GM12878 (cell line): ENCODE data around the gene NUBPL. TPM values are rescaled to one million over a fixed set of nuclear protein-coding genes. Genes with fewer than 3 reads are reported as not detected.

ENCODE experiments used
- ATAC-seq: fragments of 200-7000 bp; cut with Tn5 transposase; 3 replicates; pipeline ENCODE4 v1.9.1; 2020; ENCODE audit warnings: mild to moderate bottlenecking, moderate library complexity
- BruUV-seq: library from RNA; stranded (reverse); fragments of 400-500 nt; replicated peaks from 2 replicates; lab custom pipeline; 2021; lab: Mats Ljungman, UMichigan
- CTCF ChIA-PET: fragments of 300-600 bp; sonication (Branson Sonifier 250); formaldehyde crosslinking; extraction: SDS; loops from one replicate; lab custom pipeline; 2021; ENCODE audit warnings: inconsistent platforms; lab: Yijun Ruan, JAX
- POLR2A ChIA-PET: fragments of 350-600 bp; formaldehyde crosslinking; extraction: SDS; loops from one replicate; lab custom pipeline; 2021; ENCODE audit warnings: inconsistent platforms; lab: Charles Lee
- RAD21 ChIA-PET: fragments of 300-600 bp; sonication (Branson Sonifier 250); formaldehyde crosslinking; loops from one replicate; lab custom pipeline; 2023; ENCODE audit warnings: antibody characterized with exemption; ENCODE audit not compliant: unreplicated experiment; lab: Charles Lee
- SMC1A ChIA-PET: fragments of 300-600 bp; sonication (Branson Sonifier 250); formaldehyde crosslinking; loops from one replicate; lab custom pipeline; 2023; ENCODE audit not compliant: unreplicated experiment, uncharacterized antibody; lab: Charles Lee
- DNase-seq: peaks from one replicate; pipeline ENCODE4 v3.0.0-alpha.2; 2011; ENCODE audit warnings: low read depth, low spot score
- FAIRE-seq: peaks from 3 replicates; lab custom pipeline; 2011; peaks lifted over from hg19 to GRCh38; lab: Jason Lieb, UNC
- H2AFZ ChIP-seq: 2 replicates; pipeline ENCODE4 v1.6.0; 2011; ENCODE audit warnings: low read depth, low read length, control low read depth; ENCODE audit not compliant: control insufficient read depth
- H3K27ac ChIP-seq: 2 replicates; pipeline ENCODE4 v1.5.1; 2011; ENCODE audit warnings: control low read depth; ENCODE audit not compliant: control insufficient read depth, insufficient read depth
- H3K27me3 ChIP-seq, 2 experiments: replicated peaks in 1 of 2; 2 replicates each; pipeline versions ENCODE4 v1.6.0 to v1.6.1; 2011; ENCODE audit warnings: low read length in 1 of 2; ENCODE audit not compliant: control insufficient read depth in 2 of 2, insufficient read depth in 2 of 2
- H3K36me3 ChIP-seq, 2 experiments: 2 replicates each; pipeline ENCODE4 v1.5.1; 2011; ENCODE audit warnings: low read length in 1 of 2; ENCODE audit not compliant: control insufficient read depth in 2 of 2, insufficient read depth in 2 of 2
- H3K4me1 ChIP-seq: 2 replicates; pipeline ENCODE4 v1.6.1; 2011; ENCODE audit warnings: mild to moderate bottlenecking, low read length, moderate library complexity, mixed read lengths; ENCODE audit not compliant: control insufficient read depth, insufficient read depth
- H3K4me2 ChIP-seq: 2 replicates; pipeline ENCODE4 v1.6.0; 2011; ENCODE audit warnings: control low read depth; ENCODE audit not compliant: control insufficient read depth, insufficient read depth
- H3K4me3 ChIP-seq: fragments of 200-600 bp; sonication (generic); 2 replicates; pipeline ENCODE4 v1.5.1; 2016
- H3K79me2 ChIP-seq: 2 replicates; pipeline ENCODE4 v1.6.0; 2011; ENCODE audit warnings: low read length; ENCODE audit not compliant: control insufficient read depth, insufficient read depth
- H3K9ac ChIP-seq: 2 replicates; pipeline ENCODE4 v1.8.0; 2011; ENCODE audit warnings: low read length, control low read depth, mixed read lengths; ENCODE audit not compliant: control insufficient read depth, insufficient read depth
- H3K9me3 ChIP-seq: replicated peaks from 3 replicates; pipeline ENCODE4 v1.5.1; 2011; ENCODE audit warnings: mild to moderate bottlenecking, low read length; ENCODE audit not compliant: control insufficient read depth, insufficient read depth
- H4K20me1 ChIP-seq: 2 replicates; pipeline ENCODE4 v1.6.0; 2011; ENCODE audit not compliant: control insufficient read depth, insufficient read depth
- CREM ChIP-seq: IDR thresholded peaks from 2 replicates; pipeline ENCODE4 v1.6.1; 2014; ENCODE audit warnings: antibody characterized with exemption, low read depth
- E2F8 ChIP-seq: fragments of 450-650 bp; IDR thresholded peaks from 2 replicates; pipeline ENCODE4 v1.6.1; 2018; ENCODE audit warnings: mild to moderate bottlenecking, low read depth, moderate library complexity; ENCODE audit not compliant: partially characterized antibody
- JUND ChIP-seq: IDR thresholded peaks from 2 replicates; pipeline ENCODE4 v1.6.1; 2012; ENCODE audit warnings: low read depth, mild to moderate bottlenecking, low read length, improper control_type of control experiment, moderate library complexity
- NR2F1 ChIP-seq: fragments of 450-650 bp; conservative IDR thresholded peaks from 2 replicates; pipeline ENCODE4 v1.6.1; 2017; ENCODE audit warnings: mild to moderate bottlenecking
- PML ChIP-seq: IDR thresholded peaks from 2 replicates; pipeline ENCODE4 v1.6.1; 2012; ENCODE audit warnings: low read length, inconsistent platforms
- RBBP5 ChIP-seq: fragments of 200-600 bp; sonication (generic); conservative IDR thresholded peaks from 2 replicates; pipeline ENCODE4 v1.6.1; 2016
- RUNX3 ChIP-seq: IDR thresholded peaks from 2 replicates; pipeline ENCODE4 v1.6.1; 2012; ENCODE audit warnings: low read length, inconsistent platforms
- SMAD1 ChIP-seq: fragments of 450-650 bp; IDR thresholded peaks from 2 replicates; pipeline ENCODE4 v1.6.1; 2018; ENCODE audit warnings: mild to moderate bottlenecking, low read depth; ENCODE audit not compliant: partially characterized antibody
- SUPT20H ChIP-seq: IDR thresholded peaks from 2 replicates; pipeline ENCODE4 v1.6.1; 2011; ENCODE audit warnings: low read depth, mild to moderate bottlenecking, low read length, moderate library complexity, borderline replicate concordance; ENCODE audit not compliant: control insufficient read depth
- USF1 ChIP-seq: IDR thresholded peaks from 2 replicates; pipeline ENCODE4 v1.6.1; 2011; ENCODE audit warnings: borderline replicate concordance, low read depth, mild to moderate bottlenecking, moderate library complexity, mixed read lengths, low read length; ENCODE audit not compliant: insufficient read depth; ENCODE audit errors: extremely low read length
- YBX1 ChIP-seq: fragments of 450-650 bp; IDR thresholded peaks from 2 replicates; pipeline ENCODE4 v1.6.1; 2016; ENCODE audit warnings: antibody characterized with exemption
- WGBS: methylation state at CpG from one replicate; pipeline ENCODE4 v1.1.6; 2016; ENCODE audit warnings: low lambda C conversion rate; ENCODE audit not compliant: insufficient replicate concordance, insufficient coverage; ENCODE audit errors: missing lambda C conversion rate; 5-methylcytosine and 5-hydroxymethylcytosine counted together
- in situ Hi-C: fragments of 300-500 bp; cut with MboI; formaldehyde crosslinking; loops from 9 replicates; pipeline ENCODE4 v1.14.3; 2018; ENCODE audit warnings: mixed read lengths
- intact Hi-C: fragments of 100-400 bp; cut with micrococcal nuclease; formaldehyde crosslinking; loops from one replicate; pipeline ENCODE4 v1.14.2; 2022; ENCODE audit not compliant: unreplicated experiment
- polyA plus RNA-seq, 11 experiments: library from polyadenylated mRNA; depleted of rRNA in 4 of 11; unstranded in 6 of 11; stranded (reverse) in 5 of 11; fragments of >200 nt; fragmentation: Nextera tagmentation in 4 of 11; fragmentation: Illumina TruSeq in 1 of 11; extraction: Ambion mirVana in 4 of 11; extraction: Trizol in 1 of 11; gene quantifications; 1 replicate in 1 of 11; 2 replicates in 10 of 11; pipeline versions ENCODE4 v1.2.1 to v1.2.3, GENCODE V29; 2011 to 2016; ENCODE audit warnings: inconsistent platforms in 2 of 11, missing spikeins in 2 of 11, low read depth in 1 of 11
- total RNA-seq, 4 experiments: library from RNA; depleted of rRNA in 3 of 4; stranded (reverse); fragments of >200 nt in 3 of 4; fragmentation: Illumina TruSeq in 1 of 4; extraction: Trizol in 1 of 4; gene quantifications; 2 replicates each; pipeline versions ENCODE4 v1.2.1 to v1.2.3, GENCODE V29; 2013 to 2021
- TF ChIP-seq, protein P1 (sequence below): fragments of 450-650 bp; IDR thresholded peaks from 2 replicates; pipeline ENCODE4 v1.6.1; 2017; ENCODE audit warnings: mild to moderate bottlenecking, moderate library complexity
- TF ChIP-seq, protein P2 (sequence below): IDR thresholded peaks from 2 replicates; pipeline ENCODE4 v1.6.1; 2011; ENCODE audit warnings: low read depth, mild to moderate bottlenecking, low read length, moderate library complexity, borderline replicate concordance; ENCODE audit errors: extremely low read depth
- TF ChIP-seq, protein P3 (sequence below): IDR thresholded peaks from 2 replicates; pipeline ENCODE4 v1.6.1; 2011; ENCODE audit warnings: mild to moderate bottlenecking, low read depth, low read length, moderate library complexity; ENCODE audit not compliant: insufficient replicate concordance

NUBPL gene
- total and polyA plus RNA-seq, 10 of the 15 experiments (the other 5 are each of a cell fraction or from before 2014, with no cell fraction given), result 3.4 to 11.6 (median 8.1) TPM

- ChIA-PET CTCF (no interaction called here), RAD21 (no interaction called here)
- no TSS peak for BruUV-seq
- TF ChIP-seq PML (no peak), YBX1 (no peak), NR2F1 (no peak), JUND (no peak), SMAD1 (no peak), CREM (no peak), RBBP5 (no peak), RUNX3 (no peak), SUPT20H (no peak), USF1 (no peak), E2F8 (no peak)
- TF ChIP-seq, protein P1, sequence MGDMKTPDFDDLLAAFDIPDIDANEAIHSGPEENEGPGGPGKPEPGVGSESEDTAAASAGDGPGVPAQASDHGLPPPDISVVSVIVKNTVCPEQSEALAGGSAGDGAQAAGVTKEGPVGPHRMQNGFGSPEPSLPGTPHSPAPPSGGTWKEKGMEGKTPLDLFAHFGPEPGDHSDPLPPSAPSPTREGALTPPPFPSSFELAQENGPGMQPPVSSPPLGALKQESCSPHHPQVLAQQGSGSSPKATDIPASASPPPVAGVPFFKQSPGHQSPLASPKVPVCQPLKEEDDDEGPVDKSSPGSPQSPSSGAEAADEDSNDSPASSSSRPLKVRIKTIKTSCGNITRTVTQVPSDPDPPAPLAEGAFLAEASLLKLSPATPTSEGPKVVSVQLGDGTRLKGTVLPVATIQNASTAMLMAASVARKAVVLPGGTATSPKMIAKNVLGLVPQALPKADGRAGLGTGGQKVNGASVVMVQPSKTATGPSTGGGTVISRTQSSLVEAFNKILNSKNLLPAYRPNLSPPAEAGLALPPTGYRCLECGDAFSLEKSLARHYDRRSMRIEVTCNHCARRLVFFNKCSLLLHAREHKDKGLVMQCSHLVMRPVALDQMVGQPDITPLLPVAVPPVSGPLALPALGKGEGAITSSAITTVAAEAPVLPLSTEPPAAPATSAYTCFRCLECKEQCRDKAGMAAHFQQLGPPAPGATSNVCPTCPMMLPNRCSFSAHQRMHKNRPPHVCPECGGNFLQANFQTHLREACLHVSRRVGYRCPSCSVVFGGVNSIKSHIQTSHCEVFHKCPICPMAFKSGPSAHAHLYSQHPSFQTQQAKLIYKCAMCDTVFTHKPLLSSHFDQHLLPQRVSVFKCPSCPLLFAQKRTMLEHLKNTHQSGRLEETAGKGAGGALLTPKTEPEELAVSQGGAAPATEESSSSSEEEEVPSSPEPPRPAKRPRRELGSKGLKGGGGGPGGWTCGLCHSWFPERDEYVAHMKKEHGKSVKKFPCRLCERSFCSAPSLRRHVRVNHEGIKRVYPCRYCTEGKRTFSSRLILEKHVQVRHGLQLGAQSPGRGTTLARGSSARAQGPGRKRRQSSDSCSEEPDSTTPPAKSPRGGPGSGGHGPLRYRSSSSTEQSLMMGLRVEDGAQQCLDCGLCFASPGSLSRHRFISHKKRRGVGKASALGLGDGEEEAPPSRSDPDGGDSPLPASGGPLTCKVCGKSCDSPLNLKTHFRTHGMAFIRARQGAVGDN, result no peak
- TF ChIP-seq, protein P2, sequence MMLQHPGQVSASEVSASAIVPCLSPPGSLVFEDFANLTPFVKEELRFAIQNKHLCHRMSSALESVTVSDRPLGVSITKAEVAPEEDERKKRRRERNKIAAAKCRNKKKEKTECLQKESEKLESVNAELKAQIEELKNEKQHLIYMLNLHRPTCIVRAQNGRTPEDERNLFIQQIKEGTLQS, result no peak
- TF ChIP-seq, protein P3, sequence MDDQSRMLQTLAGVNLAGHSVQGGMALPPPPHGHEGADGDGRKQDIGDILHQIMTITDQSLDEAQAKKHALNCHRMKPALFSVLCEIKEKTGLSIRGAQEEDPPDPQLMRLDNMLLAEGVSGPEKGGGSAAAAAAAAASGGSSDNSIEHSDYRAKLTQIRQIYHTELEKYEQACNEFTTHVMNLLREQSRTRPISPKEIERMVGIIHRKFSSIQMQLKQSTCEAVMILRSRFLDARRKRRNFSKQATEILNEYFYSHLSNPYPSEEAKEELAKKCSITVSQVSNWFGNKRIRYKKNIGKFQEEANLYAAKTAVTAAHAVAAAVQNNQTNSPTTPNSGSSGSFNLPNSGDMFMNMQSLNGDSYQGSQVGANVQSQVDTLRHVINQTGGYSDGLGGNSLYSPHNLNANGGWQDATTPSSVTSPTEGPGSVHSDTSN, result no peak
These were observed 205.2 kb downstream of the NUBPL start for GRCh38 chr14:31766315-31766892.

More at GRCh38 chr14:31766315-31766892, 205.2 kb downstream of the NUBPL start:
- Histone ChIP-seq H3K27me3 (no peaks in the 10 kb centered on the region), H3K27ac (no peak overlapping the region), H3K4me1 (no peaks in the 10 kb centered on the region), H3K4me2 (no peak overlapping the region), H3K36me3 (no peaks in the 10 kb centered on the region), H2AFZ (no peak overlapping the region), H3K9me3 (no peaks in the 10 kb centered on the region), H3K79me2 (no peaks in the 10 kb centered on the region), H3K4me3 (no peak overlapping the region), H4K20me1 (no peaks in the 10 kb centered on the region), H3K9ac (no peak overlapping the region)
- in situ Hi-C loops (no loop called here), intact Hi-C loops (no loop called here)
- WGBS, result 94% methylated on average over 5 of the region's 5 CpGs
- FAIRE-seq (no peak), ATAC-seq (no peak), DNase-seq (no peak)
- SMC1A ChIA-PET, result interaction anchor here (0.8 kb wide), 1 partner anchor 57 kb away, joined by 3 read pairs; no protein-coding TSS in a partner anchor
- POLR2A ChIA-PET, result no interaction called here
